Measurements from ENCODE around the gene FBXW2.

The FBXW2 gene

GRCh38 chr9:120740132-120740531 is 53.1 kb downstream of the FBXW2 start:
- DNase-seq, result no peak

- DNase-seq, result no peak
These were observed 55.6 kb downstream of the FBXW2 start for GRCh38 chr9:120737416-120738165.

- DNase-seq, result no peak
These were observed 56.3 kb downstream of the FBXW2 start for GRCh38 chr9:120736881-120737280.

GRCh38 chr9:120735415-120736126 is 57.6 kb downstream of the FBXW2 start:
- DNase-seq, result no peak

GRCh38 chr9:120734607-120735410 is 58.4 kb downstream of the FBXW2 start:
- DNase-seq, result no peak

GRCh38 chr9:120733190-120733589 is 60.0 kb downstream of the FBXW2 start:
- no peak for DNase-seq

- no peak for DNase-seq
These were observed 62.3 kb downstream of the FBXW2 start for GRCh38 chr9:120730654-120731514.

- DNase-seq, result no peak
These were observed 63.4 kb downstream of the FBXW2 start for GRCh38 chr9:120729791-120730241.

GRCh38 chr9:120726484-120726883 is 66.7 kb downstream of the FBXW2 start:
- no peak for DNase-seq

- no peak for DNase-seq
These were observed 67.3 kb downstream of the FBXW2 start for GRCh38 chr9:120725907-120726306.

GRCh38 chr9:120724757-120725400 is 68.3 kb downstream of the FBXW2 start:
- DNase-seq, result no peak

GRCh38 chr9:120723565-120723964 is 69.7 kb downstream of the FBXW2 start:
- no peak for DNase-seq

GRCh38 chr9:120720404-120720803 is 72.8 kb downstream of the FBXW2 start:
- DNase-seq, result no peak

GRCh38 chr9:120718316-120718715 is 74.9 kb downstream of the FBXW2 start:
- no peak for DNase-seq

GRCh38 chr9:120717176-120717575 is 76.0 kb downstream of the FBXW2 start:
- DNase-seq, result no peak

GRCh38 chr9:120716483-120716882 is 76.7 kb downstream of the FBXW2 start:
- DNase-seq, result no peak

- peak; percentile 54 for DNase-seq
These were observed 77.8 kb downstream of the FBXW2 start for GRCh38 chr9:120715389-120715924.

GRCh38 chr9:120714846-120715388 is 78.3 kb downstream of the FBXW2 start:
- no peak for DNase-seq

GRCh38 chr9:120714088-120714845 is 78.9 kb downstream of the FBXW2 start, which contains the start of gene MEGF9:
Gene MEGF9 (minus strand): TSS chr9:120714470. CDS start chr9:120714358, 112 bp downstream.
- DNase-seq, result peak; percentile 86

Measured in NCI-H526 treated with DMSO at 0.1 percent for 48 hours (cell line).